Head of caudate nucleus (tissue), 42 donors: ENCODE results near the gene LUZP1.

Source experiments
- DNase-seq, 42 donors: peaks; one replicate each; pipeline versions ENCODE4 v3.0.0 to v3.0.0-alpha.2; 2020 to 2021; ENCODE audit warnings: mixed read lengths in 7 of 42
- intact Hi-C: fragments of 100-400 bp; cut with DNase I; formaldehyde crosslinking; loops from one replicate; pipeline ENCODE4 v1.15.0; 2022

LUZP1 gene

DNA sequence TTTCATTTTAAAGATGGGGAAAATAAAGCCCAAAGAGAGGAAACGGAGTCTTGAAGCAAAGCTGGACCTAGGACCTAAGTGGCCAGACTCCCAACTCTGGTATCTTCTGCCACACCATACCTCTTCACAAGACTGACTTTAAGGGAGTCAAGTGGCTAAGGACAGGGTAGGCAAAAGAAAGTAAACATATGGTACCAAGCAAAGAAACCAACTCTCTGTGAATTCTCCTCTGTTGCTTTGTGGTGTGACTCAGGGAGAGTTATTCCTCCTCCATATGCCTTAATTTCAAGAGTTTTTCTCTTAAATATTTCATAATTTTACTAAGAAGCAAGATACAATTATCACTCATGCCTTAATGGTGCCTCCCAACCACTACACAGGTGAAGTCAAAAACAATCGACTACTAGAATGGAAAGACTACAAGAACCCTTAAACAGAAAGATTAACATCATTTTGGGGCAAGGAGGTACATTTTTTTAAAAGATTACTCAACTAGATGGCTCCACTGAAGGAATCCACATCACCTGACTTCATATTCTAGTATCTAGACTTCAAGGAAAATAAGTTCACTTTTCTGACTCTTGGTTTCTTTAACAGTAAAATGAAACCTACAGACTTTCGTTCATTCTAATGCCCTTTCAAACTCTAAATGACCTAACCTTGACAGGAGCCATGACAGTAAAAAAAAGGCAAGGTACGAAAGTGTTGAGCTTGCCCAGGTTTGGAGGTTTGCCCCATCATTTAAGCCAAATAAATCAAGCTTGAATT is 44.2 kb downstream of the LUZP1 start:
- DNase-seq: no peak
- intact Hi-C loops: no loop called here

- no peak for DNase-seq
- intact Hi-C loops: no loop called here
These were observed 45.1 kb downstream of the LUZP1 start for GRCh38 chr1:23123528-23123927.

- no peak for DNase-seq
- intact Hi-C loops: no loop called here
These were observed 45.9 kb downstream of the LUZP1 start for GRCh38 chr1:23122796-23123195.

GRCh38 chr1:23122023-23122748 is 46.5 kb downstream of the LUZP1 start:
- intact Hi-C loops: no loop called here
- no peak for DNase-seq

GRCh38 chr1:23120383-23120782 is 48.3 kb downstream of the LUZP1 start:
- no peak for DNase-seq
- intact Hi-C loops: no loop called here

GRCh38 chr1:23118957-23119792 is 49.5 kb downstream of the LUZP1 start:
- intact Hi-C loops: no loop called here
- no peak for DNase-seq

- DNase-seq: no peak
- intact Hi-C loops: no loop called here
These were observed 50.2 kb downstream of the LUZP1 start for GRCh38 chr1:23118407-23118806.

DNA sequence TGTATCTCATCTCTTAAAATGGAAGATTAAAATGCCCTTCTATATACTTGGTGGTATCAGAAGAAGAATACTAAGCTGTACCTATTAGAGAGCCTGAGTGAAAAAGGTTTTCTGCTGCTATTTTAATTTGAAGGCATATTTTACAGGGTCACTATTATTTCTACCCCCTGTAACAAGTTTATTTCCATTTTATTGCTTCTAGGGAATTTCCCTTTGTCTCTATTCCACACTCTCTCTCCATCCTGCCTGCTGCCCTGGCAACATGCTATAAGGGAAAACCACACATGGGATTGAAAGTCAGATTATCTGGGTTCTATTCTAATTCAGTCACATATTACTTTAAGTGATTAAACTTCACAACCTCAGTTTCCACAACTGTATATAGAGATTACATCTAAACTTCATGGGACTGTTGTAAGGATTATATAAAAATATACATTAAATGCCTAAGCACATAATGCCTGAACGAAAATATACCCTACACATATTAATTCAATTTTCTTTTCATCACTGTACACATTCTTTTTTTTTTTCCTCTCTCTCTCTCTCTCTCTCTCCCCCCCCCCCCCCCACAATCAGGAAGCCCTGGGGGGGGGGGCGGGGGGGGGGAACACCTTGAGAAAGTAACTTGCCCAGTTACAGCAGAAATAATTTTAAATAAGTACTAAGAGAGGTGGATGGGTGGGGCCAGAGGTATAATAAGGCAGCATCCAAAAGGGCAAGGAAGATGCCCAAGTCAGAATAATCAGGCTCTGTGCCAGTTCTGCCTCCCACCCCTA is 51.5 kb downstream of the LUZP1 start:
- no peak for DNase-seq
- intact Hi-C loops: no loop called here

- intact Hi-C loops: no loop called here
These were observed 52.3 kb downstream of the LUZP1 start for GRCh38 chr1:23116216-23116836.

GRCh38 chr1:23114424-23115079 is 54.1 kb downstream of the LUZP1 start:
- intact Hi-C loops: no loop called here
- DNase-seq: no peak

More at GRCh38 chr1:23116216-23116836, 52.3 kb downstream of the LUZP1 start:
- no peak for DNase-seq

- intact Hi-C loops: no loop called here
- no peak for DNase-seq
These were observed 56.8 kb downstream of the LUZP1 start for GRCh38 chr1:23111600-23112535.

DNA sequence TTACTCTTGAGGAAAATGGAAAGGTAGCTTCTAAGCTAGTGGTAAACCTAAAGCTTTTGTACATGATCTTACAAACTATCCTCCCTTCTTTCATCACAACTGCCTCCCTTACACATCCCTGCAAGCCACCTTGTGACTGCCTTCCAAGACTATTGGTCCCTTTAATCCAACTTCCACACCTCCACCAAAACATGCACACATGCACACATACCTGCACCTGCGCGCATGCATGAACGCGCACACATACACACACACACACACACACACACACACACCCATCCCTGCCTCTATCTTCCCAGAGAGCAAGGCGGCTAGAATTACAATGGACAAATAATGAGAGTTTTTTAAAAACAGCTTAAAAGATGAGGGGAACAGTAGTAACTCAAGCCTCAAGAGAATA is 58.3 kb downstream of the LUZP1 start:
- intact Hi-C loops: no loop called here

DNA sequence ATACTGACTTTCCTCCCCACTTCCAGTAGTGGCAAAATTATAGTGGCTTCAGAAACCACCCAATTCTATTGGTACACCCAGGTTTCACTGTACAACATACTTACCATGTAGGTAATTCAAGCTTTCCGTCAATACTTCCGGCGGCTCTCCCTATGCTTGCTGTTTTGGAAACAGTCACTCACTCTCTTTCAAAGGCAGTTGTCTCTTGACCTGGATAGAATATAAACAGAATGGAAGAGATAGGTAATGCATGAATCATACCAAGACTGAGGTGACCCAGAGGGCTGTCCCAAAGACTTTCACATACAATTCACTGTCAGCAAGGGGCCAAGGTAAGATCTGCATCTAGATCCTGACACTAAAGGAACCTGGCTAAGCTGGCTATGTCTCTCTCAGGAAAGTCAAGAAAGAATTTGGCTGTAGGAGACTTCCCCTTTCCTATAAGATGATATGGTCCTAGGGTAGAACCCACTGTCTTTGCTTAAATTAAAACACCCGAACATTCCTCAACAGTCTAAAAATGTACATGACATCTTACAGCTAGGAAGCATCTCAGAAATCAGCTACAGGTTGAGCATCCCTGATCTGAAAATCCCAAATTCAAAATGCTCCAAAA is 59.6 kb downstream of the LUZP1 start:
- intact Hi-C loops: no loop called here
- DNase-seq: no peak

More for the DNA sequence above, 58.3 kb downstream of the LUZP1 start:
- no peak for DNase-seq

- intact Hi-C loops: no loop called here
- no peak for DNase-seq
These were observed 65.4 kb downstream of the LUZP1 start for GRCh38 chr1:23103001-23103889.

- no peak for DNase-seq
- intact Hi-C loops: no loop called here
These were observed 66.4 kb downstream of the LUZP1 start for GRCh38 chr1:23102289-23102688.

DNA sequence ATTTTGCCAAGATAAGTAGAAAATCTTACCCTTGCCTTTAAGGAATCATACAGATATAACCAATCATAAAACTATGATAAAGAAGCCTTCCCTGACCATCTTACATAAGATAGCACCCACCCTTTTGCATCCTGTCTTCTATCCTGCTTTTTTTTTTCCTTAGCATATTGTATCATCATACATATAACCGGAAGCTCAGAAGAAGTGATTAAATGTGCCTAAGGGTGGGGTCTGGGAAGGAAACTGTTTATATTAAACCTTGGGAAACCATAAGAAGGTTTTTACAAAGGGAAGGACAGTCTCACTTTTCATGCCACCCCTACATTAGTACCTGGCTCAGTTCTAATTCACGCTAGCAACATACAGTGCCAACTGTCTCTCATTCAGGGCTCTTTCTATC is 66.8 kb downstream of the LUZP1 start:
- no peak for DNase-seq
- intact Hi-C loops: no loop called here
